Measurements from ENCODE around the gene PPP2R2D. TPM values are rescaled to one million over a fixed set of nuclear protein-coding genes. Genes with fewer than 3 reads are reported as not detected.

The PPP2R2D gene
- polyA plus RNA-seq, 1 experiment = 27.2 TPM

- CTCF ChIA-PET = no interaction called here
- H3K27me3 ChIP-seq (ENCODE audit: control insufficient read depth, insufficient read depth, low read length) = no peaks in the 10 kb centered on the region
- H3K9me3 ChIP-seq (ENCODE audit: control insufficient read depth, insufficient read depth, low read length) = peaks cover 10% of the 10 kb centered on the region; the same call in 1 of the 2 replicates
- POLR2A ChIA-PET = interaction anchor here (0.5 kb wide), 1 partner anchor 29 kb away, joined by 4 read pairs; no protein-coding TSS in a partner anchor
- H3K27ac ChIP-seq (ENCODE audit: low read depth, low read length) = no peak overlapping the region
- no peak for DNase-seq (ENCODE audit: low read depth, low spot score)
- TF ChIP-seq, protein P1, sequence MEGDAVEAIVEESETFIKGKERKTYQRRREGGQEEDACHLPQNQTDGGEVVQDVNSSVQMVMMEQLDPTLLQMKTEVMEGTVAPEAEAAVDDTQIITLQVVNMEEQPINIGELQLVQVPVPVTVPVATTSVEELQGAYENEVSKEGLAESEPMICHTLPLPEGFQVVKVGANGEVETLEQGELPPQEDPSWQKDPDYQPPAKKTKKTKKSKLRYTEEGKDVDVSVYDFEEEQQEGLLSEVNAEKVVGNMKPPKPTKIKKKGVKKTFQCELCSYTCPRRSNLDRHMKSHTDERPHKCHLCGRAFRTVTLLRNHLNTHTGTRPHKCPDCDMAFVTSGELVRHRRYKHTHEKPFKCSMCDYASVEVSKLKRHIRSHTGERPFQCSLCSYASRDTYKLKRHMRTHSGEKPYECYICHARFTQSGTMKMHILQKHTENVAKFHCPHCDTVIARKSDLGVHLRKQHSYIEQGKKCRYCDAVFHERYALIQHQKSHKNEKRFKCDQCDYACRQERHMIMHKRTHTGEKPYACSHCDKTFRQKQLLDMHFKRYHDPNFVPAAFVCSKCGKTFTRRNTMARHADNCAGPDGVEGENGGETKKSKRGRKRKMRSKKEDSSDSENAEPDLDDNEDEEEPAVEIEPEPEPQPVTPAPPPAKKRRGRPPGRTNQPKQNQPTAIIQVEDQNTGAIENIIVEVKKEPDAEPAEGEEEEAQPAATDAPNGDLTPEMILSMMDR (IDR thresholded peaks at IDR 0.05; ENCODE audit: low read depth, low read length) = no peak
- no peak overlapping the region for H3K4me3 ChIP-seq (ENCODE audit: low read depth, low read length)
These were observed 60.4 kb downstream of the PPP2R2D start for GRCh38 chr10:131961047-131961776.

GRCh38 chr10:131961777-131962662, 61.2 kb downstream of the PPP2R2D start:
- POLR2A ChIA-PET = no interaction called here

DNA sequence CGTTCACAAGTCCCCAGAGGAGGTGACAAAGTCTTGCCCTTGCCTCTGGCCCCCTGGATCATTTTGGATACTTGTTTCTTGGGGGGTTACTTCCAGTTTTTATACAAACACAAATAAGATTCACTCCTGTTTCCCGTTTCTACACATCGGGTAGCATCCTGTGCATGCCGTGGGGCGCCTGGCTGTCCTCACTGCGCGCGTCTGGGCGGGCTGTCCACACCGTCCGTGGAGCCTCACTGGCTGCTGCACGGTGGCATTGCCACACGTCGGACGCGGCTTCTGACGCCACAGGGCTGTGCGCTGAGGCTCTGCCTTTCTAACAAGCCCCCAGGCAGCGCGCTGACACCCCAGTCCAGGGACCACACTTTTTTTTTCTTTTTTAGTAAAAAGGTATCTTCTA, 62.5 kb downstream of the PPP2R2D start:
- H3K27me3 ChIP-seq (ENCODE audit: control insufficient read depth, insufficient read depth, low read length) = no peaks in the 10 kb centered on the region
- ChIA-PET CTCF (no interaction called here), POLR2A (no interaction called here)
- H3K9me3 ChIP-seq (ENCODE audit: control insufficient read depth, insufficient read depth, low read length) = peaks cover 10% of the 10 kb centered on the region; the same call in 1 of the 2 replicates
- TF ChIP-seq, protein P1 (IDR thresholded peaks at IDR 0.05; ENCODE audit: low read depth, low read length) = no peak
- no peak for DNase-seq (ENCODE audit: low read depth, low spot score)
- H3K4me3 ChIP-seq (ENCODE audit: low read depth, low read length) = no peak overlapping the region
- no peak overlapping the region for H3K27ac ChIP-seq (ENCODE audit: low read depth, low read length)

More at GRCh38 chr10:131961777-131962662, 61.2 kb downstream of the PPP2R2D start:
- no peak overlapping the region for H3K27ac ChIP-seq (ENCODE audit: low read depth, low read length)
- H3K9me3 ChIP-seq (ENCODE audit: control insufficient read depth, insufficient read depth, low read length) = peaks cover 10% of the 10 kb centered on the region; the same call in 1 of the 2 replicates
- no peak overlapping the region for H3K4me3 ChIP-seq (ENCODE audit: low read depth, low read length)
- CTCF ChIA-PET = no interaction called here
- TF ChIP-seq, protein P1 (IDR thresholded peaks at IDR 0.05; ENCODE audit: low read depth, low read length) = no peak
- no peaks in the 10 kb centered on the region for H3K27me3 ChIP-seq (ENCODE audit: control insufficient read depth, insufficient read depth, low read length)
- DNase-seq (ENCODE audit: low read depth, low spot score) = no peak

- no peak overlapping the region for H3K4me3 ChIP-seq (ENCODE audit: low read depth, low read length)
- peaks cover 10% of the 10 kb centered on the region; the same call in 1 of the 2 replicates for H3K9me3 ChIP-seq (ENCODE audit: control insufficient read depth, insufficient read depth, low read length)
- ChIA-PET CTCF (no interaction called here), POLR2A (no interaction called here)
- no peak overlapping the region for H3K27ac ChIP-seq (ENCODE audit: low read depth, low read length)
- DNase-seq (ENCODE audit: low read depth, low spot score) = no peak
- H3K27me3 ChIP-seq (ENCODE audit: control insufficient read depth, insufficient read depth, low read length) = no peaks in the 10 kb centered on the region
- TF ChIP-seq, protein P1 (IDR thresholded peaks at IDR 0.05; ENCODE audit: low read depth, low read length) = no peak
These were observed 63.0 kb downstream of the PPP2R2D start for GRCh38 chr10:131963811-131964210.
